Frontal cortex (tissue), 4 donors: ENCODE measurements around the gene GPRC5B. TPM values are rescaled to one million over a fixed set of nuclear protein-coding genes. Genes with fewer than 3 reads are reported as not detected.

Experiments
- DNase-seq, 2 donors: peaks; one replicate each; pipeline ENCODE4 v3.0.0; 2012; ENCODE audit warnings: low spot score in 2 of 2
- FAIRE-seq: peaks from 2 replicates; lab custom pipeline; 2012; peaks lifted over from hg19 to GRCh38; lab: Jason Lieb, UNC
- small RNA-seq: library from RNA; depleted of rRNA; stranded (forward); fragments of <200 nt; gene quantifications from one replicate; pipeline ENCODE3, GENCODE V24; 2014
- total RNA-seq: library from RNA; depleted of rRNA; stranded (reverse); fragments of >200 nt; gene quantifications from one replicate; pipeline ENCODE4 v1.2.3, GENCODE V29; 2014
- donor health status: control.
- donor health status: control.
- donor health status: control.

Gene GPRC5B
- total RNA-seq, 1 donor from 2014 or later = 35.1 TPM

GRCh38 chr16:19829844-19830692, 54.6 kb downstream of the GPRC5B start:
- DNase-seq = no peak
- FAIRE-seq = no peak

GRCh38 chr16:19824216-19824615, 60.4 kb downstream of the GPRC5B start:
- FAIRE-seq (no peak), DNase-seq (no peak)

- FAIRE-seq = no peak
- no peak for DNase-seq
Observed at GRCh38 chr16:19823322-19823721, 61.3 kb downstream of the GPRC5B start.

GRCh38 chr16:19822533-19822932, 62.1 kb downstream of the GPRC5B start:
- DNase-seq (no peak), FAIRE-seq (no peak)

DNA sequence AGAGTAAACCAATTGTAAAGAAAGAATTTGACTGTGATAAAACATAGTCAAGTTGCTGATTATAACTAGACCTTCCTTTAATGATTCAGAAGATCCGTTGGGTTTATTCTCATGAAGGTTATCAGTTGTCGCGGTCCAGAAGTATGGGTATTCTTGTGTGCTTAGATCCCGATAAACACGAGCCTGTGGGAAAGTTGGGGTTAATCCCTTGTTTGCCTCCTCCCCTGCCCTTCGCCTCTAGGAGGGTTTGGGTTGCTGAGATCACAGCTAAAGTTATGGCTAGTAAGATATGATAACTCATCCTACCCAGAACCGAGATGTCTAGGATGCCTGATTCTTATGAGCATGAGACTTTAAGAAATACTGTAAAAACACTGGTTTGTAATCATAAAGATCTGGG, 66.8 kb downstream of the GPRC5B start:
- FAIRE-seq (no peak), DNase-seq (no peak)

DNA sequence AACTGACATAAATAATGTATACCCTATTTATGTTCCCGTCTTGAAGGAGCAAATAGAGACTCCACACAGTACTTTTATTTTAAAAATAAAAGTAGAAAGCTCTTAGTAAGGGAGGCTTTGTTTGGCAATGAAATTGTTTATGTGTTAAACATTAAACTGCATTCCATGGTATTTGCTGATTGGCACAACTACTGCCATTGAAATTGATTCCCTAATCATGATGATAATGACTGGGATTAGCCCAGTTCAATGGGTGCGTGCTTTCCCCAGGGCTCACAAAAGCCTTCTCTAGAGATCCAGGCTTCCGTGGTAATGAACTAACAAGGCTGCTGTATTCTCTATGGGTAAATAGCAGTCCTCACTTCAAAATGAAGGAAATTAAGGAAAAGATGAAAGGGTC, 67.5 kb downstream of the GPRC5B start:
- no peak for DNase-seq
- FAIRE-seq = no peak

GRCh38 chr16:19815418-19815817, 69.2 kb downstream of the GPRC5B start:
- FAIRE-seq (no peak), DNase-seq (no peak)

DNA sequence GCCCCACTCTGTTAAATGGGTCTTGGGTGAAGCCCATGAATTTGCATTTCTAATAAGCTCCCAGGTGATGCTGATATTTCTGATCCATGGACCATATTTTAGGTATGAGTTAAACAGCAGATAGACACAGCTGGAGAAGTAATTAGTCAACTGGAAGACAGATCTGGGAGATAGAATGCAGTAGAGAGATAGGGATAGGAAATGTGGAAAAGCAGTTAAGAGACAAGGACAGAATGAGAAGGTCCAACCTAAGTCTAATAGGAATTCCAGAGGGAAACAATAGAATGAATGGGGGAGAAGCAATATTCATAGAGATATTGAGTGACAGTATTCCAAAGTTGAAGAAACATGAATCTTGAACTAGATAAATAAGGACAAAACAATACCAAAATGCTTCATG, 71.7 kb downstream of the GPRC5B start:
- no peak for DNase-seq
- no peak for FAIRE-seq

- DNase-seq (no peak), FAIRE-seq (no peak)
Observed at GRCh38 chr16:19810817-19811731, 73.6 kb downstream of the GPRC5B start.

GRCh38 chr16:19809693-19810092, 75.0 kb downstream of the GPRC5B start:
- FAIRE-seq (no peak), DNase-seq (no peak)

- no peak for FAIRE-seq
- no peak for DNase-seq
Observed at GRCh38 chr16:19809121-19809635, 75.5 kb downstream of the GPRC5B start.

DNA sequence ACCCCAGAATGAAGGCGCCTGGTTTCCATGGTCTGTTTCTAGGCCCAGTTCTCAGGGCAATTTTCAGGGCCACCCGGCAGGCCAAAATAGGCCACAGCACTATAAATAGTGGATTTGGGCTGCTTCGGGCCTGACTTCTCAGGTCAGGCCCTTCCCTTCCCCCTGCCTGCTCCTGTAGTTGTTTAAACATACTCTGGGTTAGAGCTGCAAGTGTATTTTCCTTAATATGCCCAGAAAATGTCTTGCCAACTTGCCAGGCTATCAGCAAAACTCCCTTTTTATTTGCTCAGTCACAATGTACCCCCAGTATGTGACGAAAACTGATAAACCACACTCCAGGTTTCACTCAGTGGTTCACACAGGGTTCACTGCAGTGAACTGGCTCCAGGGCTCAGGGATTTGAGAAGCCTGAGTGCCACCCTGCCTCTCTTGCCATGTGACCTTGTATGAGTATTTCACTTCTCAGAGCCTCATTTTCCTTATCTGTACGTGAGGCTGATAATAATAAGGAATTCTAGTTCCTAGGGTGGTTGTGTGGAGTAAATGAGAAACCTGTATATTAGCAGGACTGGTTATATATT, 76.5 kb downstream of the GPRC5B start:
- no peak for DNase-seq

More for the DNA sequence above, 76.5 kb downstream of the GPRC5B start:
- no peak for FAIRE-seq

Small RNAs within 50 kb of the gene (small RNA-seq; reads per million reads assigned to genes)
- not detected for gene LARP7P2

Other genes starting within 250 kb of the GPRC5B start
- gene KNOP1, start 166.6 kb downstream of the GPRC5B start, total RNA-seq = 20.0 TPM
- 10.2 TPM for gene IQCK, start 166.6 kb downstream of the GPRC5B start, total RNA-seq
- 2.4 TPM for gene GPR139, start 189.0 kb upstream of the GPRC5B start, total RNA-seq